Osteoblast (primary cell): Measurements from ENCODE around the gene PTPN3. TPM values are rescaled to one million over a fixed set of nuclear protein-coding genes. Genes with fewer than 3 reads are reported as not detected.

Experiments used
- DNase-seq: peaks from one replicate; pipeline ENCODE4 v3.0.0; 2011; ENCODE audit warnings: low spot score, mixed read lengths; ENCODE audit not compliant: insufficient read length; ENCODE audit errors: missing footprints
- H2AFZ ChIP-seq: 2 replicates; pipeline ENCODE4 v1.6.0; 2011; ENCODE audit warnings: mild to moderate bottlenecking, low read length
- H3K27ac ChIP-seq: 2 replicates; pipeline ENCODE4 v1.5.1; 2011; ENCODE audit warnings: mild to moderate bottlenecking, low read depth, low read length, moderate library complexity
- H3K27me3 ChIP-seq: 2 replicates; pipeline ENCODE4 v1.6.0; 2012; ENCODE audit warnings: mild to moderate bottlenecking, control low read depth, inconsistent platforms, low read length, moderate library complexity; ENCODE audit not compliant: insufficient read depth
- H3K36me3 ChIP-seq: 2 replicates; pipeline ENCODE4 v1.5.1; 2011; ENCODE audit warnings: mild to moderate bottlenecking, low read length, control low read depth, moderate library complexity; ENCODE audit not compliant: insufficient read depth
- H3K4me1 ChIP-seq: 2 replicates; pipeline ENCODE4 v1.5.1; 2011; ENCODE audit warnings: mild to moderate bottlenecking, low read length, control low read depth, moderate library complexity; ENCODE audit not compliant: insufficient read depth
- H3K4me2 ChIP-seq: 2 replicates; pipeline ENCODE4 v1.6.0; 2011; ENCODE audit warnings: mild to moderate bottlenecking, low read length; ENCODE audit not compliant: insufficient read depth
- H3K4me3 ChIP-seq: fragments of 200-600 bp; sonication (generic); 3 replicates; pipeline ENCODE4 v1.5.1; 2012; ENCODE audit warnings: mild to moderate bottlenecking, low read length, inconsistent platforms; ENCODE audit not compliant: insufficient read depth
- H3K79me2 ChIP-seq: 2 replicates; pipeline ENCODE4 v1.6.0; 2012; ENCODE audit warnings: mild to moderate bottlenecking, low read length, control low read depth, inconsistent platforms; ENCODE audit not compliant: insufficient read depth
- H3K9me3 ChIP-seq: 2 replicates; pipeline ENCODE4 v1.5.1; 2011; ENCODE audit warnings: low read depth, low read length, control low read depth
- H4K20me1 ChIP-seq: 2 replicates; pipeline ENCODE4 v1.6.0; 2012; ENCODE audit warnings: mild to moderate bottlenecking, low read length, control low read depth; ENCODE audit not compliant: insufficient read depth
- total RNA-seq: library from RNA; depleted of rRNA; stranded (reverse); fragments of >200 nt; gene quantifications from 2 replicates; pipeline ENCODE4 v1.2.3, GENCODE V29; 2012
- TF ChIP-seq, protein P1 (sequence below): IDR thresholded peaks from 2 replicates; pipeline ENCODE4 v1.5.1; 2011; ENCODE audit warnings: mild to moderate bottlenecking, low read depth, low read length, moderate library complexity; ENCODE audit errors: extremely low read depth

The PTPN3 gene
- total RNA-seq, 1 donor = 2.9 TPM

DNA sequence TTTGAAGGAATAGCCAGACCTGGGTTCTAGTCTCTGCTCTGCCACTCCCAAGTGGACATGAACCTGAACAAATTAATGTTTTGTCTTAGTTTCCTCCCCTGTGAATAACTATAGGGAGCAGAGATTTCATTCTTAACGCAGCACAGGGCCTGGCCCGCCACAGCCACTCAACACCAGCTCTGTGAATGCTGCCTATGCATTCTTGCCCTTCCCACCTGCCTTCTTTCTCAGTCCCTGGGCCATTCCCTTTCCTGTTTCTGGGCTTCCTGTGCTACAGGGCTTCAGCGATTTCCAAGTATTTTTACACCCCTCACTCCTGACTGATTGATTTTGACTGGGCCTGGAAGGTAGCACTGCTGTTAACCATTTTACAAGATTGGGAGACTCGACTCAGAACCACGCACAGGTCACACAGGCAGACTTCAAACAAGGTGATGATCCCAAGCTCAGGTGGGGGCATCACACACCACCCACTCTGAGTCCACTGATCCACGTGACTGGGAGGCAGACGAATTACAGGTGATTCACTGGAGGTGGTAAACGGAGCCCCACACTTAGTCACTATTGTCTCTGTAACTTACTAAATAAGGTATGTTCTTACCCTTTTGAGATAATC is 21.4 kb downstream of the PTPN3 start:
- H3K27me3 ChIP-seq = no peaks in the 10 kb centered on the region
- H3K36me3 ChIP-seq = no peaks in the 10 kb centered on the region
- no peak for DNase-seq
- H2AFZ ChIP-seq = no peak overlapping the region
- no peak overlapping the region for H3K27ac ChIP-seq
- TF ChIP-seq, protein P1, sequence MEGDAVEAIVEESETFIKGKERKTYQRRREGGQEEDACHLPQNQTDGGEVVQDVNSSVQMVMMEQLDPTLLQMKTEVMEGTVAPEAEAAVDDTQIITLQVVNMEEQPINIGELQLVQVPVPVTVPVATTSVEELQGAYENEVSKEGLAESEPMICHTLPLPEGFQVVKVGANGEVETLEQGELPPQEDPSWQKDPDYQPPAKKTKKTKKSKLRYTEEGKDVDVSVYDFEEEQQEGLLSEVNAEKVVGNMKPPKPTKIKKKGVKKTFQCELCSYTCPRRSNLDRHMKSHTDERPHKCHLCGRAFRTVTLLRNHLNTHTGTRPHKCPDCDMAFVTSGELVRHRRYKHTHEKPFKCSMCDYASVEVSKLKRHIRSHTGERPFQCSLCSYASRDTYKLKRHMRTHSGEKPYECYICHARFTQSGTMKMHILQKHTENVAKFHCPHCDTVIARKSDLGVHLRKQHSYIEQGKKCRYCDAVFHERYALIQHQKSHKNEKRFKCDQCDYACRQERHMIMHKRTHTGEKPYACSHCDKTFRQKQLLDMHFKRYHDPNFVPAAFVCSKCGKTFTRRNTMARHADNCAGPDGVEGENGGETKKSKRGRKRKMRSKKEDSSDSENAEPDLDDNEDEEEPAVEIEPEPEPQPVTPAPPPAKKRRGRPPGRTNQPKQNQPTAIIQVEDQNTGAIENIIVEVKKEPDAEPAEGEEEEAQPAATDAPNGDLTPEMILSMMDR = no peak
- no peaks in the 10 kb centered on the region for H3K4me1 ChIP-seq
- no peaks in the 10 kb centered on the region for H3K79me2 ChIP-seq
- no peaks in the 10 kb centered on the region for H3K9me3 ChIP-seq
- H3K4me3 ChIP-seq = no peak overlapping the region
- no peak overlapping the region for H3K4me2 ChIP-seq
- H4K20me1 ChIP-seq = peaks cover 2% of the 10 kb centered on the region

GRCh38 chr9:109475526-109475925 is 22.6 kb downstream of the PTPN3 start:
- H3K4me3 ChIP-seq = no peak overlapping the region
- TF ChIP-seq, protein P1 = no peak

GRCh38 chr9:109474944-109475343 is 23.2 kb downstream of the PTPN3 start:
- Histone ChIP-seq H3K79me2 (no peaks in the 10 kb centered on the region), H3K27ac (no peak overlapping the region), H3K9me3 (no peaks in the 10 kb centered on the region), H2AFZ (no peak overlapping the region), H3K36me3 (no peaks in the 10 kb centered on the region), H3K27me3 (no peaks in the 10 kb centered on the region), H3K4me2 (no peak overlapping the region), H4K20me1 (no peaks in the 10 kb centered on the region), H3K4me1 (no peaks in the 10 kb centered on the region), H3K4me3 (no peak overlapping the region)
- DNase-seq = no peak
- TF ChIP-seq, protein P1 = no peak

More at GRCh38 chr9:109475526-109475925, 22.6 kb downstream of the PTPN3 start:
- Histone ChIP-seq H3K36me3 (no peaks in the 10 kb centered on the region), H3K27me3 (no peaks in the 10 kb centered on the region), H3K79me2 (no peaks in the 10 kb centered on the region), H3K9me3 (no peaks in the 10 kb centered on the region), H3K27ac (no peak overlapping the region), H4K20me1 (no peaks in the 10 kb centered on the region), H3K4me1 (no peaks in the 10 kb centered on the region), H3K4me2 (no peak overlapping the region), H2AFZ (no peak overlapping the region)
- no peak for DNase-seq

DNA sequence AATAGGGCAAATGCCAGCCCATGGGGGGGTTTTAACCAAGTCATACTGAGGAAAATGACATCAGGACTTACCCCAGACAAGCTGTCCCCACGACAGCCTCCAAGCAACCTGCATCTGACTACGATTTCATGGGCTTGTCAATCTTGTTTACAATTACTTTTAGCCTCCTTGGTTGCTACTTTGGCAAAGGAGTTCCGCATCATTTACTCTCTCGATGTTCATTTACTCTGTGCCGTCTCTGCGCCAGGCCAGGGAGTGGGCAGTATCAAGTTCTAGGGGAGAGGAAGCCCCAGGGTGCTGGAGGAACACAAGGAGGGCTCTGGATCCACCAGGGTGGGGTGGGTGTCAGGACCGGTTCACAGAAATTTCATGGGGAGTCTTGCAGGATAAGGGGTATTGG is 23.9 kb downstream of the PTPN3 start:
- H4K20me1 ChIP-seq = no peaks in the 10 kb centered on the region
- no peak overlapping the region for H2AFZ ChIP-seq
- H3K79me2 ChIP-seq = no peaks in the 10 kb centered on the region
- no peak overlapping the region for H3K27ac ChIP-seq
- no peak for DNase-seq
- H3K4me1 ChIP-seq = no peaks in the 10 kb centered on the region
- TF ChIP-seq, protein P1 = no peak
- no peak overlapping the region for H3K4me2 ChIP-seq
- H3K27me3 ChIP-seq = no peaks in the 10 kb centered on the region
- H3K4me3 ChIP-seq = no peak overlapping the region
- H3K9me3 ChIP-seq = no peaks in the 10 kb centered on the region
- H3K36me3 ChIP-seq = no peaks in the 10 kb centered on the region
